Measurements from ENCODE around the gene PUS1.

DNA sequence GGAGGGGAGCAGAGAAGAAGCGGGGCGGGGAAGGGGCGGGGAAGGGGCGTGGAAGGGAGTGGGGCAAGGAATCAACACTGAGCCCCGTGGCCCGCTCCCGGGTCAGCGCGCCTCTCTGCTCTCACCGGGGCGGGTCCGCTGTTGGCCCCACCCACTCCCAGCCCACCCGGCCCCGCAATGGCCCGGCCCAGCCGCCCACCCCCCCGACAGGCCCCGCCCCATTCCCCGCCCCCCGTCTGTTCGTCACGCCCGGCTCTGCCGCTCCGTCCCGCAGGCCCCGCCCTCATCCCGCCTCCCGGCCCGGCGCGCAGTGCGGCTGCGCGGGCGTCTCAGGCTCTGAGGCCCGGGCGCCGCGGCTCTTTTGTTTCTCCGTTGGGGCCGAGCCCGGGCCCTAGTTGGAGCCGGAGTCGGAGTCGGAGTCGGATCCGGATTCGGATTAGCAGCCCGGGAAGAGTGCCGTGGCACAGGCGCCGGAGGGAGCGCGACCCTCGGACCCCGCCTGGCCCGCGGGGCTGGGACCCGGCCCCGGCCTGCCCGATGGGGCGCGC, 34.7 kb upstream of the PUS1 start, which contains the start of gene ULK1:
- TF ChIP-seq, protein P1, sequence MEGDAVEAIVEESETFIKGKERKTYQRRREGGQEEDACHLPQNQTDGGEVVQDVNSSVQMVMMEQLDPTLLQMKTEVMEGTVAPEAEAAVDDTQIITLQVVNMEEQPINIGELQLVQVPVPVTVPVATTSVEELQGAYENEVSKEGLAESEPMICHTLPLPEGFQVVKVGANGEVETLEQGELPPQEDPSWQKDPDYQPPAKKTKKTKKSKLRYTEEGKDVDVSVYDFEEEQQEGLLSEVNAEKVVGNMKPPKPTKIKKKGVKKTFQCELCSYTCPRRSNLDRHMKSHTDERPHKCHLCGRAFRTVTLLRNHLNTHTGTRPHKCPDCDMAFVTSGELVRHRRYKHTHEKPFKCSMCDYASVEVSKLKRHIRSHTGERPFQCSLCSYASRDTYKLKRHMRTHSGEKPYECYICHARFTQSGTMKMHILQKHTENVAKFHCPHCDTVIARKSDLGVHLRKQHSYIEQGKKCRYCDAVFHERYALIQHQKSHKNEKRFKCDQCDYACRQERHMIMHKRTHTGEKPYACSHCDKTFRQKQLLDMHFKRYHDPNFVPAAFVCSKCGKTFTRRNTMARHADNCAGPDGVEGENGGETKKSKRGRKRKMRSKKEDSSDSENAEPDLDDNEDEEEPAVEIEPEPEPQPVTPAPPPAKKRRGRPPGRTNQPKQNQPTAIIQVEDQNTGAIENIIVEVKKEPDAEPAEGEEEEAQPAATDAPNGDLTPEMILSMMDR (IDR thresholded peaks at IDR 0.05; ENCODE audit: low read depth, low read length, poor library complexity, severe bottlenecking), result no peak
- TF ChIP-seq EZH2phosphoT487 (IDR thresholded peaks at IDR 0.05; ENCODE audit: borderline replicate concordance, low read length), result no peak

Measured in DOHH2 (cell line).